Loucy (cell line): ENCODE data around the gene LDLRAD4.

Source experiments
- CTCF ChIP-seq: fragments of 200-600 bp; sonication (generic); conservative IDR thresholded peaks from 2 replicates; pipeline ENCODE4 v1.5.1; 2014; ENCODE audit warnings: mild to moderate bottlenecking, antibody characterized with exemption, low read length
- EZH2phosphoT487 ChIP-seq: fragments of 200-600 bp; IDR thresholded peaks from 2 replicates; pipeline ENCODE4 v1.6.1; 2018; ENCODE audit warnings: antibody characterized with exemption, mild to moderate bottlenecking, moderate library complexity, borderline replicate concordance

GRCh38 chr18:13610555-13611141 is 392.1 kb downstream of the LDLRAD4 start:
- TF ChIP-seq CTCF = no peak
- TF ChIP-seq EZH2phosphoT487 = no peak
